Activated CD4-positive, CD25-positive, alpha-beta regulatory T cell treated with anti-CD3 and anti-CD28 coated beads, Interleukin-2, amount 50 U/mL, for 72 hours (primary cell): ENCODE results near the gene PDYN.

Source experiments
- DNase-seq: peaks from one replicate; pipeline ENCODE4 v3.0.0; 2021

PDYN gene

DNA sequence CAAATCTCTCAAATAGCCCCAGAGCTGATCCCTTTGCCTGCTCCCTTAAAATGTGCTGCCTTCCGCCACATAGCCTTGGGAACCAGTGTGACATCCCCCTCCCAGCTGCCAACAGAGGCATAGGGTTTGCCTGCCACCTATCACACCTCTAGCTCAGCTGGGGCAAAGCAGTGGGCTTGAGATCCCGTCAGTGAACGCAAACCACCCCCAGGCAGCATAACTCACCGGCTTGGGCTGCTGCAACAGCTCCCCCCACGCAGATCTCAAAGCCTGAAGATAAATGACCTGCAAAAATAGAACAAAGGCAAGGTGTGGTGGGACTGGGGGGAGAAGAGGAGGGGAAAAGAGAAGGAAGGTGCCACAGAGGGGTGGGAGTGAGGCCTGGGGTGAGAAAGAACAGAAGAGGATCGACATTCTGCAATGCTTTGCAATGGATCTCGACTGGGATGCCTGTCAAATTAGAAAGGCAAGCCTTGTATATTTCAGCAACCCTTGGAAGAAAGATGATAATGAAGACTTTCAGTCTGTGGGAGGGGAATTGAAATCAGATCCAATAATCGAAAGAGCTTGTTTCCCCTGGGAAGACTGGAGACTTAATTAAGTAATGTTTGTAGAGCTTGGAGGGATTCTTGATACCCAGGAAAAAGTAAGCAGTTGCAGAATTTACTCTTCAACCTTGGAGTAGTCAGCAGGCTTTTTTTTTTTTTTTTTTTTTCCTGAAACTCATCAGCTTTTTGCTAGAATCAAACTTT lies 1.3 kb downstream of the PDYN start:
- no peak for DNase-seq

DNA sequence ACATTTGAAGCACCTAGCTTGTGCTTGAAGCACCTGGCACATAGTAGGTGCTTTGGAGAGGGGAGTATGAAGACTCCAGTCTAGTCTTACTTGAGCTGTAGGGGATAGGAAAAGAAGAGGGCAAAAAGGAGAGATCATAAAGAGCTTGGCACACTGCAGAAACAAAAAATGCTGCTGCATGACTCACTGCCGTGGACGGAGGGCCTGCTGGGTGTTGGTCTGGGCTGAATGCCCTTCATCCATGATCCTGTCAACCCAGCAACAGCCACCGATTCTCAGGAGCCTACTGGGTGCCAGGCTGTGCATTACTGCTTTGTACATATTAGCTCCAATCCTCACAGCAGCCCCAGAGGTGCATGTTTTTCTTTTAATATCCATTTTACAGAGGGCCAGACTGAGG lies 6.0 kb downstream of the PDYN start:
- DNase-seq = no peak

DNA sequence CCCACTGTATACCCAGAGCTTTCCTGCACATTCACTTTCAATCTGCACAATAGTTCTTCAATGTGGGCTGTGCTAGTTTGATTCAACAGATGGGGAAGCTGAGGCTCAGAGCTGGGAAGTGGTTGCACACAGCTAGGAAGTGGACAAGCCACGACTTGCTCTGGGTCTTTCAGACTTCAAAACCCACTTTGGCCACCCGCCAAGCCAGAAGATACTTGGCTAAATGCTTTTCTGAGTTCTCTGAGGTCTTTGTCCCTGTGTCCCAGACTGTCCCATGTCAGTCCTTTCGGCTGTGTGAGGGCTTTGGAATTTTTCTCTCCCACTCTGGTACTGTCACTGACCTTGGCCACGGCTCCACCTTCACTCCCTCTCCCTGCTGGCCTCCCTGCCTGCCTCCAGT lies 10.6 kb downstream of the PDYN start:
- DNase-seq = no peak

DNA sequence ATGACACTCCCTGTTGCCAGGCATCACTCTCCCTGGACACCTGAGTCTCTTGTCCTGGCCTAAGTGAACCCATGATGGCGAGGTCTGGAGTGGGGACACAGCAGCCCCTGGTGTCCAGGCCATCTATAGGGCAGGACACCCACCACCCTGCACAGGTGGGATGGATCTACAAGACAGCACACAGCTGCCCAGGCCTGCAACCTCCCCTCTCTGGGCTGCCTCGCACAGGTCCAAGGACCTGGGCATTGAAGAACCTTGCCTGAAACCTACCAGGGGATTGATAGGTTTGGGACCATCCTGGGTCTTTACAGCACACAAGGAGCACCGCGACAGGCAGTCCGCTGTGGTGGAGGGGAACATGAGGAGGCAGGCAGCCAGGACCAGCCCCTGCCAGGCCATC lies 11.2 kb downstream of the PDYN start:
- no peak for DNase-seq

DNA sequence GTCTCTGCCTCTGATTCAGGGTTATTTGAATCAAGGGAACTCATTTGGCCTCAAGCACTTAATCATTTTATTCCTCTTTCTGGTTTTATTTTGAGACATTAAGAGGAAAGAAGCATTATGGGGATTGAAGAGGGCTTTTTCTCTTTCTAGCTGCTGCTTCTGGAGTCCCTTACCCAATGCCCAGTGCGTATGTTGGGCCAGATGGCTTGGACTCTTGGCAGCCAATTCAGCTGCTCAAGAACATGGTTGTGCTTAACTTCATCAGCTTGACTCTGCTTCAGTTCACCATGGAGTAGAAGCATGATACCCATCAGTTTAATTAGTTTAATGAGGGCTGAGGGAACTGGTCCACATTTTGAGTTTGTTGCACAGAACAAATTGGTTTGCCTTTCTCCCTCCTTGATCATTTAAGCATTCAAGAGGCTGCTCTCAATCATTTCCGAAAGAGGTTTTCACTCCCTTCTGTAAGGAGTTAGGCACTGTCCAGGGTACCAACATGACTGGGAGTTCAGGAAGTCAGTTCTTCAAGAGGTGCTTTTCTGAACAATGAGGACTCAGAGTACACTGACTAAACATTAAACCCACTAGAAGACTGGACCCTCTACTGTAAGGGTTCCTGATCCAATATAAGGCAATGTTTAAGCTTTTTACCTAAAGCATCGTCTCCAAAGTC lies 14.6 kb downstream of the PDYN start:
- no peak for DNase-seq

DNA sequence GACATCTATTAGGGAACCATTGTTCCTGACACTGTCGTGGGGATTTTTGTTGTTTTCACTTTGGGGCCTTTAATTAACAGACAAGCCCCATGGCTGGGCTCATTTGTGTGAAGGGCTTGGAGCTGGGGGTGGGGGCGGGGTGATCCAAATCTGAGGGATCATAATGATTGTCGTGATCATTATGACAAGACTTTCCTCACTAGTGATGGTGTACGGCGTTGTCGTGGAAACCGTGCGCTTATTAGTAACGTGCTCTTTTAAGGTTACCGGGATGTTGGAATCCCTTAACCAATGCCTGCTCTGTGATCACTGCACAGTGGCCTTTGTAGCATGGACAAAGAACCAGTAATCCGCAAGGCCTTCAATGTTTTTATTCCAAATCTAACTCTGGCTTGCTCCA lies 18.6 kb downstream of the PDYN start:
- no peak for DNase-seq

DNA sequence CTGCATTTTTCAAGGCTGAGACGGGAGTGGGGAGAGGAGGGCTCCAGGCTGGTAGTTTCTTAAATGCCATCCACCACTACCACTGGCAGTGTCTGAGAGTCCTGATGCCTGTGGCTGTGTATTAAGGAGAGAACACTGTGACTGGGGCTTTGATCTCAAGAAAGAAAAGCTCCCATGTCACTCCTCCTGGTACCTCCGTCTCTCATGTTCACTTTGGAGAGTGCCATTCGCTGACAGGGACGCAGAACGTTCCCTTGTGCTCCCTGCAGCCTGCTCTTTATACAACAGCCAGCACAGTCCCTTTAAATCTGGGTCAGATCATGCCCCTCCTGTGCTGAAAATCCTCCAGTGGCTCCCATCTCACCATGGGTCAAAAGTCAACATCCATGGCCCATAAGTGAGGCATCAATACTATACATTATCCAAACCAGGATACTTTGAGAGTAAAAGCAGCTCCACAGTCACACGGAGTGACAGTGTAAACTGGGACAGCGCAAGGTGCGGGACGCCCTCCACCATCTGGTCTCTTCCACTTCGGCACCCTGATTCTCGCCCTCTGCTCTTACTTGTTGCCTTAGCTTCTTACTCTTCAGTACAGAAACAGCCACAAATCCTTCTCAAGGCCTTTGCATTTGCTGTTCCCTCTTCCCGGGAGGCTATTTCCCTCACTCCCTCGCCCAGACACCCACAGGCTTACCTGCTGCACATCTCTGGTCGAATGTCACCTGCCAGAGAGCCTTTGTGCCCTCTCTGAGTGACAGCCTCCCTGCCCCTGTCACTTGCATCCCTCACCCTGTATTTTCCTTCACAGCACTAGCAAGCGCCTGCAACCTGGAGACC lies 20.0 kb downstream of the PDYN start:
- no peak for DNase-seq

DNA sequence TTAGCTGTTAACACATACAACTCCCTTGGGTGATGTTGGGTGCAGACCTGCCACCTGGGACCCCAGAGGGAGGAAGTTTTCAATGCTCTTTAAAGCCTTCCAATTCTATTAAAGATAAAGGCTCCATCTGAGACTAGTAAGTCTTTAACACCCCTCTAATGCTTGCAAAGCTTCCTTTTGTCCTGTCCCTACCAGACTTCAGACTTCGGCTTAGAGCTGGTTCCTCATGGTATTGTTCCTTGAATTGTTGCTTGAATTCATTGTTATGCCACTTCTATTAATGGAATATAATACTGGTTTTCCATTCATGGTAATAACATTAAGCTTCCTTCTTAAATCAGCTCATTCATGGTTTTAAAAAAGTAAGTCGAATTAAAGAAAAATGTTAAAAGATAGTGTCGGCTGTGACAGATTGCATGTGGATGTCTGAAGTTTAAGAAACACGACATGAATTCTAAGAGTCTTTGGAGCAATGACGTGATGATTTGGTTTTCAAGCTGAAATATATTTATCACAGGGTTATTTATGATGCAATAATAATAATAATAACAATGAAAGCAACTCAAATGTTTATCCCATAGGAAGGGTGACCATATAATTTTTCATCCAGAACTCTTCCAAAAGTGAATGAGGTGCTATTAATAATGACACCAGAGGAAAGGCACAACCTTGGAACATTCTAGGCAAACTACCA lies 21.8 kb downstream of the PDYN start:
- DNase-seq = no peak

DNA sequence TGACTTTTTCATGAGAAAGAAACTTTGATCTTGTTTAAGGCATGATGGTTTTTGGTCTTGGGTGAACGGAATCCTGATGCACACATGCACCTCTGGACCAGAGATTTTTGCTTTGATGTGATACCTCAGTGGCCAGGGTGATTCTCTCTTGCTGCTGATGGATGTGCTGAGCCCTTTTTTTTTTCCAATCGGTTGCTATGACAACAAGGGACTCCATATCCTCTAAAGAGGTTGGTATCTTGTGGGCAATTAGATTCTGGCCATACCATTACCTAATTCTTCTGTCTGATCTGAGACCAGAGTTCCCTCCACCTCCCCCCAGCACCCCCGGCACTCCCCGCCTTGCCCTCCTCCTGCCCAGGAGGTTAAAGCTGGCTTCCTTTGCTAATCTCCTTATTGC lies 24.9 kb downstream of the PDYN start:
- no peak for DNase-seq

DNA sequence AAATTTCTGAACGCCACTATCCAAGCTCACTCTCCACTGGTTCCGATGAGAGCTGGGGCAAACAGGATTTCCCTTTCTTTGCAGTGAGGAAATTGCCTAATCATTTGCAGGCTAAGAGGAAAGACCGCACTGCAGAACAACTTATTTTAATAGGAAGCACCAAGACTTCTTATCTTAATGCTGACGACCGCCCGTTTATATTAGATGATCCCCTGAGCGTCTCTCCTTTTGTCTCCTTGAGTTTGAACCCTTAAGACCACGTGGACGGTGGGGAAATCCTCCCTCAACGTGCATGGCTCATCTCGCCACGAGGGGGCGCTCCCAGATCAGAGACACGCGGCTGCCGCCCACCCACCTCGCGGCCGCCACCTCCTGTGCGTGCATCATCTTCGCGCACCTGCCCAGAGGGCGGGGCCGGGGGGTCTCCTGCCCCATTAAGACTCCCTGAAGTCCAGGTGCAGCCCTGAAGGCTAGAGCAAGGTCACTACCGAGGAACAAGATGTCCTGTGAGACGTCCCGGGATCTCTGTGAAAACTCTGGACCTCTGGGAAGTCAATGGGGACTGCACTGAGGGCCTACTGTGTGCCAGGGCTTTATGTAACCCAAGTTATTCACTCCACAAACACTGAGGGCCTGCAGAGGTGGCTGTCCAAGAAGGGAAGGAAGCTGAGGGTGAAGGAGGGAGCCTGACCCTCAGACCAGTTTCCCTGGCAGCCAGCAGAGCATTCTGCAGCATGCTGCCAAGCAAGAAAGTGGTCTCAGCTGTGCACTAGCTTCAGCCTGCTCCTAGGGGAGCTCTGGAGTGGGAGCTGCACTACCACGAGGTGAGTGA lies 28.1 kb downstream of the PDYN start:
- DNase-seq = peak; percentile 81

DNA sequence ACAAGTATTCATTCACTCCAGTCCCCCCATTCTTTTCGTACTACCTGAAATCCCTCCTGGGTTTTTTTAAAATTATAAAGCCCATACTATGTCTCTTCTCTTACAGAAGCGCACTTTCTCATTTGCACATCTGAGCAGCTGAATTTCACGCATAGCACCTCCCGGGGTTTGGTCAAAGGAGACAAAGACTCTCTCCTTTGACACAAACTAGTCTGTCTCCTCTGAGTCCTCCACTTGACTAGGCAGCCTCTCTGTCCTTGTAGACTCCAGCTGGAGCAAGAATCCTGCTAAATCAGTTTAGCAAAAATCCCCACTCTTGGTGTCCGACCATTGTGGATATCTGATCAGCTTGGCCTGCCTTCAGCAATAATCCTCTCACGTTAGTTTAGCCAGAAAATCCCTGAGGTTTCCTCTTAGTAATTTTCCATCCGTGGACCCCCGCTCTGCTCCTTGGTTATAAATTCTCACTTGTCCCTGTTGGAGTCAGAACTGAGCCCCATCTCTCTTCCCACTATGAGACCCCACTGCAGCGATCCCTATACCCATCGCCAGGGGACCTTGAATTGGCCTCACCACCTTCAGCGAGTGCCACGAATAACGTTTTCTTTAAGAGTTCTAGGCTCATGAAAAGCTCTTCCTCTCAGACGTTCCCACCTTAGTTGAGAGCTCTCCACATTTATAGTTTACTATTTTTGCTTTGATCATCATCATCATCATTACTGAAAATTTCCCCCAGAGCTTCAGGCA lies 29.0 kb downstream of the PDYN start:
- DNase-seq = no peak

DNA sequence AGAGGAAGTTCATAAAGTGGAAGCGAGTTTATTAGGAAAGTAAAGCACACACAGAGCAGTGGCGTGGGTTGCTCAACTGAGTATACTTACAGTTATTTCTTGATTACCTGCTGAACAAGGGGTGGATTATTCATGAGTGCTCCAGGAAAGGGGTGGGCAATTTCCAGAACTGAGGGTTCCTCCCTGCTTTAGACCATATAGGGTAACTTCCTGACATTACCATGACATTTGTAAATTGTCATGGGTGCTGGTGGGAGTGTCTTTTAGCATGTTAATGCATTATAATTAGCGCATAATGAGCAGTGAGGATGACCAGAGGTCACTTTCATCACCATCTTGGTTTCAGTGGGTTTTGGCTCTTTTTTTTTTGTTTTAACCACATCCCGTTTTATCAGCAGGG lies 29.8 kb downstream of the PDYN start:
- no peak for DNase-seq

DNA sequence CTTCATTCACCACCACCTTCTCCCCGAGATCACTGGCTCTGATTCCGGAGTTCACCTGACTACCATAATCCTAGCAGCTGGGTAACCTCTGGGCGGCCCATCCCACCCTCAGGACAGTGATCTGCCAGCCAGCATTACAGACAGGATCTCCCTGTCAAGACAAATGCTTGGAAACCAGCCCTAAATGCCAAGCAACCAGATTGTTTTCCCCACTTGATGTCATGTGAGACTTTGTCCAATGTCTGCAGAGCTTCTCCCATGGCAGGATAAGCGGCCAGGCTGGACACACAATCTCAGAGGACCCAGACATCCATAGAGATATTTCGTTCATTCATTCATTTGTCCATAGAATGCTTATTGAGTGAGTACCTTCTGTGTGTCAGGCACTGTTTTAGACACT lies 32.5 kb downstream of the PDYN start:
- DNase-seq = no peak

DNA sequence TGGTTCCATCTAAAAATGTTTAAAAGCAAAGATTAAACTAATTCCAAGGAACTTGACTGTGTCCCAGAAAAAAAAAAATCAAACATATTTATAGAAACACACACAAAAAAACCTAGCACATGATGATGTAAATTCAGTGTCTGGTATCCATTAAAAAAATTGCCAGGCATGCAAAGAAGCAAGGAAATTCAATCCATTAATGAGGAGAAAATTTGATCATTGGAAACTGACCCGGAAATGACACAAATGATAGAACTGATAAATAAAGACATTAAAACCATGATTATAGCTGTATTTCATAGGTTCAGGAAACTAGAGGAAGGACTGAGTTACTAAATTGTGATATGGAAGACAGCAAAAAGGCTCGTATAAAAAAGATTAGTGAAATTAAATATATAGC lies 34.7 kb downstream of the PDYN start:
- no peak for DNase-seq

DNA sequence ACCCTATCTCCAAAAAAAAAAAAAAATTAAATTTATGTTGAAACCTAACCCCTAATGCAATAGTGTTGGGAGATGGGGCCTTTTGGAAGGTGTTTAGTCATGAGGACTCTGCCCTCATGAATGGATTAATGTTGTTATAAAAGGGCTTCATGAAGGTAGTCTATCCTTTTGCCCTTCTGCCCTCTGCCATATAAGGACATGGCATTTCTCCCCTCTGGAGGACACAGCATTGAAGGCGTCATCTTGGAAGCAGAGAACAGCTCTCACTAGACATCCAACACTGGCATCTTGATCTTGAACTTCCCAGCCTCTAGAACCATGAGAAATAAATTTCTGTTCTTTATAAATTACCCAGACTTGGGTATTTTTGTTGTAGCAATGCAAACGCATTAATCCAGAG lies 35.4 kb downstream of the PDYN start:
- no peak for DNase-seq

DNA sequence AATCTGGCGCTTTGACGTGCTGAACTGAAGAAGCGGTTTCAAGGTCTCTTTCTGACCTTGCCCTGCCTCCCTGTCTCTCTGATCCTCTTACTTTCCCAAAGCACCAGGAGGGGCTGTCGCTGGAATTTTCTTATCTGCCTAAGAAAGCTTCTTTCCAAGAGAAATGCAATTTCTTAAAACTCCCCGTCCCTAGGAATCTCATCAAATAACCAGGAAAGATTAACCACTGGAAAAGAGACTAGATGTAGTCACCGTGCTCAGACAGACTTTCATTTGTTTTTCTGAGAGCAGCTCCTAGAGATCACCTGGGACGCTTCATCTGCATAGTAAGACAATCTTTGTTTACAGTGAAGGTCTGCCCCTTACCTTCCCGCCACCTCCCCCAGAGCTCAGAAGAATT lies 38.6 kb downstream of the PDYN start:
- DNase-seq = no peak

DNA sequence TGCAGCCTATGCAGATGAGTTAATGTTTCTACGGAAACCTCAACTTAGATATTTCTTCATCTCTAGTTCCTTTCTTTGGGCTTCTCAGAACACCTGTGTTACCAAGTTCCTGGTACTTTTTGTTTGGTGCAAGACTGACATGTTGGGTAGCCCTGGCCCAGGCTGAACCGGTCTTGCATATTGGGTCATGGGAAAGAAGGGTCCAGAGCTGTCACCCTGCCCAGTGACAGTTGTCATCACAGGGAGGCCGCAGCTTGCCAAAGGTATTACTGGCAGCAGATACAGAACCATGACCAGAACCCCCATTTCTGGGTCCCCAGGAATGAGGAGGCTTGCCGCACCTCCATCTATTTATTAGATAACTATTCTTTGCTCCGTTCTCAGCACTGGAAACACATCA lies 40.2 kb downstream of the PDYN start:
- DNase-seq = no peak

DNA sequence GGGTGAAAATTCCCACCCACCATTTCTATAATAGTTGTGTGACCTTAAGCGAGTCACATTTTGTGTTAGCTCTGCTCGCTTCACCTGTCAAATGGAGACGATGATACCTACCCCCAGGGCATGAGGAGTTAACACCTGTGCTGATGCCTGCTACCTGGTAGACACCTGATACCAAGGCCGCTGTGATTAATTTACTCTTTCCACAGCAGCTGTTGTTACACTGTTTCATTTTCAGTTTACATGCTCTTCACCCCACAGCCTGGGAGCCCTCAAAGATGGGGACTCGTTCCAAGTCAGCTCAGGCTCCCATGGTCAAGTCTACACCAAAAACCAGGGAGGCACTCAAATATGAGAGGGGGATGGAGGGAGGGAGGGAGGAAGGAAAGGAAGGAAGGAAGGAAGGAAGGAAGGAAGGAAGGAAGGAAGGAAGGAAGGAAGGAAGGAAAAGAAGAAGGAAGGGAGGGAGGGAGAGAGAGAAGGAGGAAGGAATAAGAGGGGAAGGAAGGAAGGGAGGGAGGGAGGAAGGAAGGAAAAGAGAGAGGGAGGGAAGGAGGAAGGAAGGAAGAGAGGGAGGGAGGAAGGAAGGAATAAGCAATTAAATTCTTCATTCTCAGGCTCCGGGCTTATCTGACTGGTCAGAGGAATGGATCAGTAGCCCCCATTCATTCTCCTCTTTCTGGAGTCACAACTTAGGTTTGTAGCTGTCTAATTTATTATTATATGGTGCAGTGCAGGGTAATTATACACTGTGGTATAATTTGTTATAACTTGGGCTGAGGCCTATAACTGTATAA lies 40.9 kb downstream of the PDYN start:
- no peak for DNase-seq

DNA sequence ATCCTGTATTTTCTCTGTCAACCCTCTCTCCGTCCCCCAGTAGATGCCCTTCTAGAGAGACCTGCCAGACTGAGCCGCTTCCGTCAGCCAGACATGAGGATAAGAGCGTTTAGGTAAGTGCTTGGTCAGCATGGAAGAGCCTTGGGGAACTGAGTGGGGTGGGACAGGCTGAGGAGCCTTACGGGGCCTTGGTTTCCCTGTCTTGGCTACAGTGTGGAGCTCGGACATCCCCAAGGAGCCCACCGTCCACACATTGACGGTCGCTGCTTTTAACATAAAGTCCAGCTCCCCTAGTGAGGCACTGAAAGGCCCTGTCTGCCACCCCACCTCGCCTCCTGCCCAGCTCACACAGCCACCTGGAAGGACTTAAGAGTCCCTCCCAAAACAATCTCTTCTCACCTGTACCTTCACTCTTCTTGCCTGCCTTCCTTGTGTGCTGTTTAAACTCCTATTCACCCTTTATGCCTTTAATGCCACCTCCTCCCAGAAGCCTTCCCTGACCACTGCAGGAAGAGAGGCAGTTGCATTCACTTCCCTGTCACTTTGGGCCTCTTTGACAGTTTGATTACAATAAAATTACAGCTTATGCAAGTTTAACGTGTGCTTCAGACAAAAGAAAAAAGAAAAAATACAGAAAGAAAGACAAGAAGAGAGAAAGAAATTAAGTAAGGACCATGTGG lies 42.3 kb downstream of the PDYN start:
- DNase-seq = no peak

DNA sequence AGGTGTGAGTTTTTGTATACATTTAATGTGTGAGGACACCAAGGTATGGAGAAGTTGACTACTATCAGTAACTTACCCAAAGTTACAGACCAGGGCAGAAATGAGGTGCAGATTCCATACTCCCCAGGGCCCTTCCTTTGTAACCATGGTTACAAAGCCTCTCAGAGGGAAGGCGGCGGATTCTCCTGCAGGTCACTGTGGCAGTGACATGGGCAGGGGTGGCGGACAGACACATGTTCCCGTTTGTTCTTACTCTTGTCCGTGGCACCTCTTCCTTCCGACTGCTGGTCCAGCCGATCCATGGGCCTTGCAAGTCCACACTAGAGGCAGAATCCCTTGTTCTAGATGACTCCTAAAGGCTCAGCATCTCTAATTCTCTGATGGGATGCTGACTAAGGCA lies 43.0 kb downstream of the PDYN start:
- no peak for DNase-seq
